GM21619 (cell line): ENCODE results near the gene CEP72.
"Not testable (repeated sequence)": the region's sequence is repeated elsewhere in the genome, so short reads cannot be mapped to it uniquely, and the experiment has no call there.

Experiments used
- ATAC-seq: cut with Tn5 transposase; IDR thresholded peaks from one replicate; pipeline ENCODE4 v1.9.1; 2021; ENCODE audit not compliant: unreplicated experiment

Gene CEP72

GRCh38 chr5:611731-612486 is at the start of gene CEP72:
Gene CEP72 (plus strand): TSS chr5:612340. CDS start chr5:612362, 22 bp downstream.
- ATAC-seq, result peak; percentile 82

GRCh38 chr5:565782-566440 is 46.2 kb upstream of the CEP72 start:
- ATAC-seq, result no peak

DNA sequence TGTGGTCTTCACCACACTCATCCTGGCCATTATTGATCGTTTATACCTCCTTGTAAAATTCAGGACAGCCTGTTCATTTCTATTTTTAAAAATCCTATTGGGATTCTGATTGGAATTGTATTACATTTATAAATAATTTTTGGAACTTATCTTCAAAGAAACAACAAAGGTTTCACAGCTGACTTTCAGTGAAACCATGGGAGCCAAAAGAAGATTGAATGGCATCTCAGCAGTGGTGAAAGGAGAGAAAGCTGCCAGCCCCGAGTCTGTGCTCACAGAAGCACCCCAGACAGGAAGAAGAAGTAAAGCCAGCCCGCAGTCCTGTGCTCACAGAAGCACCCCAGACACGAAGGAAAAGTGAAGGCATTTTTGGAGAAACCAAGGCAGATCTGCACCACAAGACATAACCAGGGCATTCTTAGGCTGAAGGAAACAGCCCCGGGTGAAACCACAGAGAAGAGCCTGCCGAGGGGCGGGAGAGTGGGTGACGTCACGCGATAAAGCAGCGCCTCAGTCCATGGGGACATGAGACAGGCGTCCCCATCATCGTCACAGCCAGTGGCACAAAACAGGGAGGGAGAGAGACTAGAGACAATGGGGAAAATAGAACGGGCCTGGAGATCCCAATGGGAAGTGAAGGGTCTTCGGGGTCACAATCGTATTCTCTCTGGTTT is 45.4 kb upstream of the CEP72 start:
- no peak for ATAC-seq

GRCh38 chr5:567664-568060 is 44.5 kb upstream of the CEP72 start:
- no peak for ATAC-seq

DNA sequence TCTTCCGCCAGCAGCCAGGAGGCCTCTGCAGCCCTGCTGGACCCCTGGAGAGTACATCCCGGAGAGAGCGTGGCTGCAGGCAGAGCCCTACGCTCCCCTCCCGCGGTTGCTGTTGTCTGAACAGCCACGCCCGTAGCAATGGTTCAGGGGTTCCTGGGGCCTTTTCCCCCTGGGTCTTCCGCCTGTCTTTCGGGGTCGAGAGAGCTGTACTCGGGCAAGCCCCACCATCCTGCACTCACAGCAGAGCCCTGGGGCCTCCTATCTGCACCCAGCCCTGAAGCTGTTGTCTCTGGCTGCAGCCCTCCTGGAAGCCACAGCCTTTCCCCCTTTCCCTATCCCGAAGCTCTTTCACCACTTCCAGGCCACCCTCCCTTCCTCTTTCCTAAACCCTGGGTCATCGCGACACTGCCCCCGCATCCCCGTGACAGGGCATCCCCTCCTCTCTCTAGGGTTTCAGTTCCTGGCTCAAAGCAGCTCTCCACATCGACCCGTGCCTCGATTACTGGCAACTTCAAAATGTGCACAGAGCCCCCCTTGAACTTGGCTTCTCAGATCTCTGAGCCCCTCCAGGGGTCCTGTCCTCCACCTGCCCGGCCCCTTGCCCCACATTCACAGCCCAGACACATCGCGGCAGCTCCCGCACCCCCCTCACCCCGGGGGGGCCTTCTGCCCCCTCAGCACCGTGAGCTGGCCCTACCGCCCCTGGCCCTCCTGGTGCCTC is 43.9 kb upstream of the CEP72 start:
- no peak for ATAC-seq

- ATAC-seq, result no peak
These were observed 43.3 kb upstream of the CEP72 start for GRCh38 chr5:568809-569208.

- ATAC-seq, result no peak
These were observed 42.7 kb upstream of the CEP72 start for GRCh38 chr5:569358-569867.

DNA sequence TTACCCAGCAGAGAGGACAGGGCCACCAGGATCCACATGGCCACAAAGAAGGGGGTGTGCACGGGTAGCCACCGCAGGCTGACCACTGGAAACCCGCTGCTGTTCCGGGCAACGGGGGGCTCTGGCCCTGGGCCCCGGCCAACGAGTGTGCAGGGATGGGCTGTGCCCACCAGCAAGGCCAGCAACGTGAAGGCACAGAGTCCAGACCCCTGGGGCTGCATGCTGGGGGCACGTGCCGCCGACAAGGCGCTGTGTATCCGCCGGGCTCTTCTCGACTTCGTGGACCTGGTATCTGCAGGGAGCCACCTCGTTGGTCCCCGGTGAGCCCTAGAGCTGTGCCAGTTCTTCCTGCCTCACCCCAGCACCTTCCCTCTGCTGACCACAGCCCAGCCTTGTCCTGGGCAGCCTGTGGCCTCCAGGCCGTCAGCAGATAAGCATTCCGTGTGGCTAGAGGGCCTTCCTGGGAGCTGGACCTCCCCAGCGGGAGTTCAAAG is 42.2 kb upstream of the CEP72 start:
- no peak for ATAC-seq

DNA sequence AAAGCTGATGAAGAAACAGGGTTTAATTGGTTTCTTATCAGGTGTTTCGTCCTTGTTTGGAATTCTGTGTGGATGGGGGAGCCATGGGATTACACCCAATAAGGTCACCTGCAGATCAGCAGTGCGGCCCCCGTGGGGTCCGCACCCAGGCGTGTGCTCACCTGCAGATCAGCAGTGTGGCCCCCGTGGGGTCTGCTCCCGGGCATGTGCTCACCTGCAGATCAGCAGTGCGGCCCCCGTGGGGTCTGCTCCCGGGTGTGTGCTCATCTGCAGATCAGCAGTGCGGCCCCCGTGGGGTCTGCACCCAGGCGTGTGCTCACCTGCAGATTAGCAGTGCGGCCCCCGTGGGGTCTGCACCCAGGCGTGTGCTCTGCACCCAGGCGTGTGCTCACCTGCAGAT is 41.7 kb upstream of the CEP72 start:
- no peak for ATAC-seq

DNA sequence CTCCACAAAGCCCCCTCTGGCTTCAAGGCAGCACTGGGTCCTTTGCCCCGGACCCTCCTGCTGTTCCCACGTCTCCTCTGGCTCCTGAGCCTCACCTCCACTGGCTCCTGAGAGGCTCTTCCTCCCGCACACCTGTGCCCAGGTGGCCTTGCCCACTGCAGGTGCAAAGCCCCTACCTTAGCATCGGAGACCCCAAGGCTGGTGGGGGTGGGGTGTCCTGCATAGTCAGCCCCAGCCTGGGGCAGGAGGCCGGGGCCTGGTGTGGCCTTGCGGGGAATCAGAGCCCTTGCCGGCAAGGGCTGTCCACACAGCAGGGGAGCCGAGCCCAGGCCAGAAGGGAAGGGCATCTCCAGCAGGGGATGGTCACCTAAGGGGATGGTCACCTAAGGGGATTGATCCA is 41.3 kb upstream of the CEP72 start:
- no peak for ATAC-seq

DNA sequence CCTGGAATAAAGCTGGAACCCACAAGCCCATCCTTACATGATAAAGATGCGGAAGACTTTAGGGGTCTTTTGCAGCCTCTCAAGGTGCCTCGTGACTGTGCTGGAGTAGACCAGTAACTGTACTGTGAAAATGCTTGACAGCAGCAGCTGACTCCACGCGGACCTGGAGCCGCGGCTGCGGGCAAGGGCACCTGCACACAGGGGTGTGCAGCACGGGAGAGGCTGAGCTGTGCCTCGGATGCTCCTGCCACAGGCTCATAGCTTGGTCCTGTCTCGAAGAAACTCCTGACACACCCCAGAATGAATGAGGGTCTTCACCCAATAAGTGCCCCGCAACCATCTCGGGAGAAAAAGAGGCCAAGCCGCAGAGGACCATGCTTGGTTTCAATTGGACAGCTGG is 40.3 kb upstream of the CEP72 start:
- ATAC-seq, result no peak

DNA sequence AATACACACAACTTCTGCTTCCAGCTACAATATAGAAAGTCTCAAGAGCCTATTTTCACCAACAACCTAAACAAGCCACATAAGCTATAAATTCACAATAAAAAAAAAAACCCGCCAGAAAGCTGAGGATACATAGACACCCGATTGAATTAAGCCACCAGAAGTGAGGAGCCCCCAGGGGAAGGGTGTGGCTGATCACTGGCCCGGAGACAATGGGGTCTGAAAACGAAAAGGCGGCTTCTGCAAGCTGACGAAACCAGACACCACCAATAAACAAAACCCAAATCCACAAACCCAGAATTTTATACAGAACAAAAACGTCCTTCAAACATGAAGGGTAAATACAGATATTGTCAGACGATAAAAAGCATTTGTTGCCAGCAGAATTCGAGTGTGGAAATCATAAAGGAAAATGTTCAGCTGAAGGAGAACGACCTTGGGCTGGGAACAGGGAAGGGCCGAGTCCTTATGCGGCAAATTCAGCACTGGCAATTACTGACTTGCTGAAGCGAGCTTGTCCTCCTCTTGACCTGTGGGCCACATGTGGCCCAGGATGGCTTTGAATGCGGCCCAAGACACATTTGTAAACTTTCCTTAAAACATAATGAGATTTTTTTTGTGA is 39.6 kb upstream of the CEP72 start:
- no peak for ATAC-seq

- no peak for ATAC-seq
These were observed 38.9 kb upstream of the CEP72 start for GRCh38 chr5:573206-573605.

DNA sequence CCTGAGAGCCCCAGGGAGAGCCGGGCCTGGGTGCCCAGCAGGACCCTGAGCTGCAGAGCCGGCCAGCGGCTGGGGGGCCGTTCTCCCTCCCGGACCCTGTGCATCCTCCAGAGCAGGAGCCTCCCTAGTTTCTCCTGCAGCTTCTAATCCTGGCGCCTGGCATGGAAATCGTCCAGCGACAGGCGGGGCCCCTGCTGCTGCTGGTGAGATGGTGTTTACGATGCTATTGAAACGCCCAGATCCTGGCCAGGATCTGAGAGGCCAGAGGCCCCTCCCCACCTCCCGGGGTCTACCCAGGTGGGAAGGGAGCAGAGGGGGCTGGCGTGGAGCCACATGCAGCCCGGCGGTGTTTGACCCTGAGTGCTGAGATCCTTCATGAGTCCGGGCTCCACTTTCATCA is 38.2 kb upstream of the CEP72 start:
- no peak for ATAC-seq

- ATAC-seq, result no peak
These were observed 37.2 kb upstream of the CEP72 start for GRCh38 chr5:574906-575305.

GRCh38 chr5:575636-576035 is 36.5 kb upstream of the CEP72 start:
- no peak for ATAC-seq

GRCh38 chr5:577214-577613 is 34.9 kb upstream of the CEP72 start:
- not testable (repeated sequence) for ATAC-seq

GRCh38 chr5:577800-578199 is 34.3 kb upstream of the CEP72 start:
- ATAC-seq, result no peak

GRCh38 chr5:579211-579610 is 32.9 kb upstream of the CEP72 start:
- no peak for ATAC-seq

DNA sequence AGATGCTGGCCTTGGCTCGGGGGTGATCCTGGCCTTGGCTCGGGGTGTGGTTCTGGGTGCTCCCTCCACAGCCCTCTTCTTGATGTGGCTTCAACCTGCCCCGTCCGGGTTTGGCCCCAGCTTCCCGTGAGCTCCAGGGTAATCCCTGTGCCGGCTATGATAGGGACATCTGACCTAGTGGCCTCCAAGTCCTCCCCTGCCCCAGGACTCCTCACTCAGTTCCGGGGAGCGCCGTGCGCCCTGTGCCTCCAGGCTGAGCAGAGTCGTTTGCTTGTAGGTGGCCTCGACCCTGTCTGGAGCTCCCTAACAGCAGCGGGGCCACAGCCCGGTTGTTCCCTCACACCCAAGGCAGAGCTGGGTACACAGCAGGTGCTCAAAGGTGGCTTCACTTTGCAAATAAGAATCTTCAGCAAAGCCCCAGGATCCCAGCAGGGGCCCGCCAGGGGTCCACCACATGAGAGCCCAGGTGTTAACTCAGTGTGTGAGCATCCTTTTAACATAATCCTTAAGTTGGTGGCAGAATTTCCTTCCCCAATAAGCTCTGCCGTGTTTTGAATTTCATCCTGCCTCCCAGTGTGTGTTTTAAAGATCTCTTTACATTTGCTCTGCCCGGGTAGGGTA is 32.3 kb upstream of the CEP72 start:
- ATAC-seq, result no peak
